Type B pancreatic cell (in vitro differentiated cells): ENCODE measurements around the gene HRC. TPM values are rescaled to one million over a fixed set of nuclear protein-coding genes. Genes with fewer than 3 reads are reported as not detected.

Experiments
- DNase-seq: peaks from one replicate; pipeline ENCODE4 v3.0.0; 2021; ENCODE audit warnings: mixed read lengths; ENCODE audit not compliant: unreplicated experiment; ENCODE audit errors: extremely low spot score
- H3K27ac Mint-ChIP-seq: 2 replicates; pipeline ENCODE4 v1.8.0; 2021; ENCODE audit warnings: mild to moderate bottlenecking, mixed read lengths
- H3K27me3 Mint-ChIP-seq: 2 replicates; pipeline ENCODE4 v1.8.0; 2021; ENCODE audit warnings: mixed read lengths
- H3K36me3 Mint-ChIP-seq: 2 replicates; pipeline ENCODE4 v1.8.0; 2021; ENCODE audit warnings: mixed read lengths
- H3K4me1 Mint-ChIP-seq: one replicate; pipeline ENCODE4 v1.8.0; 2021; ENCODE audit warnings: mixed read lengths; ENCODE audit not compliant: unreplicated experiment
- H3K4me3 Mint-ChIP-seq: 2 replicates; pipeline ENCODE4 v1.8.0; 2021; ENCODE audit warnings: mild to moderate bottlenecking, mixed read lengths
- H3K9me3 Mint-ChIP-seq: 2 replicates; pipeline ENCODE4 v1.8.0; 2021; ENCODE audit warnings: mixed read lengths
- total RNA-seq: library from RNA; stranded (reverse); gene quantifications from 2 replicates; pipeline ENCODE4 v1.2.1, GENCODE V29; 2021; ENCODE audit warnings: low replicate concordance
- TF ChIP-seq, protein P1 (sequence below): fragments of 200-600 bp; sonication (generic); conservative IDR thresholded peaks from 2 replicates; pipeline ENCODE4 v1.5.0; 2021; ENCODE audit warnings: antibody characterized with exemption, mild to moderate bottlenecking

HRC gene
- total RNA-seq, 1 donor from 2014 or later = 3.2 TPM

DNA sequence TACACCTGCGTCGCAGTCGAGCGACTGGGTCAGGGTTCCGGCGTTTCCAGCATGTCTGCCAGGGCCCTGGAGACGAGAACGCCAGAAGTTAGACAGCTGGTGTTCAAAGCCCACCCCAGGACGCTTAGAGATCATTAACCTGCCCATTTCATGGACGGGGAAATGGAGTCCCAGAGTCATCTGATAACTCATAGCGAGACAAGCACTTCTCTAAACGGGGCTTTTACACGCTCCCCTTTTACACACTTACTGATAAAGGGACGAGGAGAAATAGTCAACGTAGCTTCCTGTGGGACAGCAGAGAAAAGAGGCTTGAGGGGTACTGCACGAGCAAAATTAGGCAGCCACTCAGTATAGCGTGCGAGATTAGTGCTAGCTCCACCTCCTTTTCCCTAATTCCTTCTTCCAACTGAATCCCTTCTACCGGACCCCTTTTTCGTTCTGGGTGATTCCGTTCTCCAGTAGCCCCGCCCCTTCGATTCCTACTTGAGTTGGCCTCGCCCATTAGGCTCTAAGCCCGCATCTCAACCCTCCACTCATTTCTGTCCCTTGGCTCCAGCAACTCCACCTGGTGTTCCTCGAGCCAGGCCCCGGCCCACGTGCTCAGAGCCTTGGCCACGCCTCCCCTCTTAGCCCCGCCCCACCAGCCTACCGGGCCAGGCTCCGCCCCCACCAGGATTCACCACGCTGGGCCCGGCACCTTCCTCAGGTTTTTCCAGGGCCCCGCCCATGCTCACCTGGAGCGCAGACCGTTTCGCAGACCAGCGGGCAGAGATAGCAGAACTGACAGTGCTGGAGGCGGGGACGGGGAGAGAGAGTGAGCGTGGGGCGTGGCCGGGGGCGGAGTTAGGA lies 3.7 kb downstream of the HRC start:
- peaks cover 10% of the 10 kb centered on the region for H3K9me3 Mint-ChIP-seq
- TF ChIP-seq, protein P1, sequence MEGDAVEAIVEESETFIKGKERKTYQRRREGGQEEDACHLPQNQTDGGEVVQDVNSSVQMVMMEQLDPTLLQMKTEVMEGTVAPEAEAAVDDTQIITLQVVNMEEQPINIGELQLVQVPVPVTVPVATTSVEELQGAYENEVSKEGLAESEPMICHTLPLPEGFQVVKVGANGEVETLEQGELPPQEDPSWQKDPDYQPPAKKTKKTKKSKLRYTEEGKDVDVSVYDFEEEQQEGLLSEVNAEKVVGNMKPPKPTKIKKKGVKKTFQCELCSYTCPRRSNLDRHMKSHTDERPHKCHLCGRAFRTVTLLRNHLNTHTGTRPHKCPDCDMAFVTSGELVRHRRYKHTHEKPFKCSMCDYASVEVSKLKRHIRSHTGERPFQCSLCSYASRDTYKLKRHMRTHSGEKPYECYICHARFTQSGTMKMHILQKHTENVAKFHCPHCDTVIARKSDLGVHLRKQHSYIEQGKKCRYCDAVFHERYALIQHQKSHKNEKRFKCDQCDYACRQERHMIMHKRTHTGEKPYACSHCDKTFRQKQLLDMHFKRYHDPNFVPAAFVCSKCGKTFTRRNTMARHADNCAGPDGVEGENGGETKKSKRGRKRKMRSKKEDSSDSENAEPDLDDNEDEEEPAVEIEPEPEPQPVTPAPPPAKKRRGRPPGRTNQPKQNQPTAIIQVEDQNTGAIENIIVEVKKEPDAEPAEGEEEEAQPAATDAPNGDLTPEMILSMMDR = no peak
- H3K4me1 Mint-ChIP-seq = peaks cover 18% of the 10 kb centered on the region
- H3K27ac Mint-ChIP-seq = peak overlapping the region; percentile 83
- DNase-seq = peak; percentile 86
- peak overlapping the region; percentile 95 for H3K4me3 Mint-ChIP-seq
- H3K27me3 Mint-ChIP-seq = peaks cover 3% of the 10 kb centered on the region
- no peaks in the 10 kb centered on the region for H3K36me3 Mint-ChIP-seq

DNA sequence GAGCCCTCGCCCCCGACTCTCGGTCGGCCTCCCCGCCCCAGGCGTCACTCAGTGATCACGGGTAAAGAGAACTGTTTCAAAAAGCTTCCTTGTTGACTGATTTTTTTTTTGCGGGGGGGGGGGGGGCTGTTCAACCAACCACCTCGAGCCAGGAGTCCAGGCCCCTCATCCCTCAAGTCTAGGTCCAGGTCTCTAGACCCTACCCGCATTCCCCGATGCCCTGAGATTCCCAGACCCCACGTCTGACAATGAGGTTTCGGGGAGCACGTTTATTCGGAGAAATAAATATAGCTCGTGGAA lies 4.3 kb downstream of the HRC start:
- no peak for DNase-seq
- H3K4me1 Mint-ChIP-seq = peaks cover 20% of the 10 kb centered on the region
- H3K9me3 Mint-ChIP-seq = peaks cover 10% of the 10 kb centered on the region
- H3K27me3 Mint-ChIP-seq = peaks cover under 1% of the 10 kb centered on the region
- TF ChIP-seq, protein P1 = no peak
- H3K36me3 Mint-ChIP-seq = no peaks in the 10 kb centered on the region
- H3K4me3 Mint-ChIP-seq = peak overlapping the region; percentile 95
- no peak overlapping the region for H3K27ac Mint-ChIP-seq

DNA sequence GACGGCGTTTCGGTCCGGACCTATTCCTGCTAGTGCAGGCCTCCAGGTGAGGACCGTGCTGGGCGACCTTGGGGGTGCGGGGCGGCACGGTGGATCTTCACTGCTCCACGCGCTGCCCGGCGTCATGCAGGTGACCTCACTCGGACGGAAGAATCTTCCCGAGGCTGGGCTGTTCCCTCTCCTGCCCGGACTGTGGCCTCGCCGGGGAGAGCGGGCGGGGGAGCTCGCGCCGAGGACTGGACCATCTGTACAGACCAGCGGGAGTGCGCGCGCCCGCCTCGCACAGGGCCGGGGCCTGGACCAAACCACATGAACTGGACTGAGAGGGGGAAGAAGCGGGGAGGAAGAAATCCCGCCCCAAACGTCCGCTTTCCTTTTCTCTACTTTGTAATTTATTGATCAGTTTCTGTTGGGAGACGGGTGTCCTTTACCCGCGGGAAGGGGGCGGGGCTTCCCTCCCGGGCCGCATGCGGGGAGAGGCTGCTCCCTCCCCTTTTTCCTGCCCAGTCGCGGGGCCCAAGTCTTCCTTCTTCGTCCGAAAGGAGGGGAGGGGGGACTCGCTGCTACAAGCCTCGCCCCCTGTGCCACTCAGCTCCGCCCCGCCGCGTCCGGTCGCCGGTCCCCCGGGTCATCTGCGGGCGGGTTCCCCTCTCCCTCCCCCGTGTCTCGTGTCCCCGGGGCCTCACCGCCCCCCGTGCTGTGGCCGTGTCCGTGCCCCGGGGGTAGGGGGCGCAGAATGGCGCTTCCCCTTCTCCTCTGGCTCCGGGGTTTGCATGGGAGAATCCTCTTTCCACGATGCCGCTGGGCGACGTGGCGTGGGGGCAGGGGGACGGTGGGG lies 4.9 kb downstream of the HRC start:
- Mint-ChIP-seq H3K27ac (peak overlapping the region; percentile 88), H3K4me3 (peak overlapping the region; percentile 95), H3K4me1 (peaks cover 20% of the 10 kb centered on the region), H3K36me3 (no peaks in the 10 kb centered on the region), H3K9me3 (peaks cover 10% of the 10 kb centered on the region), H3K27me3 (peaks cover 3% of the 10 kb centered on the region)
- TF ChIP-seq, protein P1 = no peak
- peak; percentile 90 for DNase-seq

DNA sequence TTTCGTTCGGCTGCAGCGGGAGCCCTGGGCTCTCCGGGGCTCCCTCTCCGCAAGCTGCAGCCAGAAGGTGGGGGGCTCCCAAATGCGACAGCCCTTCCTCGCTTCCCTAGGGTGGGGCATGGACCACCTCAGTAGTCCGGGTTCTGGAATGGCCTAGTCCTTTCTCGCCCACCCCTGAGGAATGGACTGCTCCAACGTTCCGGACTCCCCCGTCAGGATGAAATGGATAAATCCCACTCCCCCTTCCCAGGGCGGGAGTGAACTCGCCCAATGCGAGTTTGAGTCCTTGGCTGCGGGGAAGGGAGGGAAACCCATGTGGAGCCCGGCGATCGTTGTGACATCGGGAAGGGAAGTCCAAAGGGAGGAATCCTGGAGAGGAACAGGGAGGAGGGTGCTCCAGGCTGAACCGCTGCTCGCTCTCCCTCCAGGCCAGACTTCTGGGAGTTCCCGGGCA lies 5.5 kb downstream of the HRC start:
- Mint-ChIP-seq H3K4me3 (peak overlapping the region; percentile 95), H3K27me3 (peaks cover 3% of the 10 kb centered on the region)

More for the DNA sequence above, 5.5 kb downstream of the HRC start:
- peaks cover 10% of the 10 kb centered on the region for H3K9me3 Mint-ChIP-seq
- peak; percentile 84 for DNase-seq
- H3K4me1 Mint-ChIP-seq = peaks cover 22% of the 10 kb centered on the region
- TF ChIP-seq, protein P1 = no peak
- no peaks in the 10 kb centered on the region for H3K36me3 Mint-ChIP-seq
- peak overlapping the region; percentile 88 for H3K27ac Mint-ChIP-seq
